CD4-positive, alpha-beta T cell (primary cell): ENCODE results near the gene FNIP1. TPM values are rescaled to one million over a fixed set of nuclear protein-coding genes. Genes with fewer than 3 reads are reported as not detected.

Experiments used
- ATAC-seq: fragments of 200-7000 bp; cut with Tn5 transposase; one replicate; pipeline ENCODE4 v1.10.0; 2022; ENCODE audit warnings: mild to moderate bottlenecking; ENCODE audit not compliant: poor library complexity
- CTCF ChIA-PET: fragments of 350-600 bp; sonication (Branson Sonifier 250); formaldehyde crosslinking; loops from one replicate; lab custom pipeline; 2021; ENCODE audit warnings: antibody characterized with exemption, inconsistent platforms; lab: Charles Lee
- POLR2A ChIA-PET: fragments of 350-600 bp; sonication (Branson Sonifier 250); formaldehyde crosslinking; loops from one replicate; lab custom pipeline; 2021; ENCODE audit warnings: antibody characterized with exemption, inconsistent platforms; lab: Charles Lee
- DNase-seq, 14 experiments: peaks; one replicate each; pipeline ENCODE4 v3.0.0-alpha.2; 2013 to 2020; ENCODE audit warnings: mixed read lengths in 2 of 14
- H3K27ac ChIP-seq, 2 donors: one replicate each; pipeline versions ENCODE4 v1.5.1 to v1.7.0; 2013; ENCODE audit warnings: low read length in 2 of 2, low read depth in 1 of 2, mild to moderate bottlenecking in 1 of 2
- H3K27me3 ChIP-seq, 2 experiments: 1 replicate in 1 of 2; 2 replicates in 1 of 2; pipeline versions ENCODE4 v1.6.1 to v1.7.0; 2013; ENCODE audit warnings: low read length in 2 of 2, control low read depth in 1 of 2, mild to moderate bottlenecking in 1 of 2, moderate library complexity in 1 of 2; ENCODE audit not compliant: insufficient read depth in 2 of 2, control insufficient read depth in 1 of 2
- H3K36me3 ChIP-seq: one replicate; pipeline ENCODE4 v1.6.1; 2013; ENCODE audit warnings: low read length, control low read depth; ENCODE audit not compliant: insufficient read depth
- H3K4me1 ChIP-seq: one replicate; pipeline ENCODE4 v1.6.1; 2013; ENCODE audit warnings: low read length, control low read depth; ENCODE audit not compliant: insufficient read depth
- H3K4me3 ChIP-seq: one replicate; pipeline ENCODE4 v1.5.1; 2013; ENCODE audit warnings: mild to moderate bottlenecking, low read length, moderate library complexity
- H3K9me3 ChIP-seq, 2 experiments: 1 replicate in 1 of 2; 2 replicates in 1 of 2; pipeline versions ENCODE4 v1.6.1 to v1.7.0; 2013; ENCODE audit warnings: low read length in 2 of 2, mild to moderate bottlenecking in 2 of 2, control low read depth in 1 of 2, moderate library complexity in 1 of 2; ENCODE audit not compliant: control insufficient read depth in 1 of 2, insufficient read depth in 1 of 2
- H3K27ac Mint-ChIP-seq: one replicate; pipeline ENCODE4 v1.8.0; 2020; ENCODE audit warnings: mixed read lengths
- H3K27me3 Mint-ChIP-seq: one replicate; pipeline ENCODE4 v1.8.0; 2021; ENCODE audit warnings: mixed read lengths
- H3K36me3 Mint-ChIP-seq: one replicate; pipeline ENCODE4 v1.8.0; 2021; ENCODE audit warnings: low read depth, mixed read lengths
- H3K4me1 Mint-ChIP-seq: one replicate; pipeline ENCODE4 v1.8.0; 2021; ENCODE audit warnings: low read depth, mixed read lengths
- H3K4me3 Mint-ChIP-seq: one replicate; pipeline ENCODE4 v1.8.0; 2020; ENCODE audit warnings: mild to moderate bottlenecking, mixed read lengths
- H3K9me3 Mint-ChIP-seq: one replicate; pipeline ENCODE4 v1.8.0; 2020; ENCODE audit warnings: mixed read lengths
- intact Hi-C, 2 experiments: fragments of 100-400 bp; cut with DNase I in 1 of 2; cut with micrococcal nuclease in 1 of 2; formaldehyde crosslinking; loops; one replicate each; pipeline versions ENCODE4 v1.15.1 to v1.9.0; 2023 to 2025; cut with DNase I, micrococcal nuclease
- total RNA-seq, 174 experiments: library from RNA in 2 of 174; stranded (reverse) in 2 of 174; gene quantifications; one replicate each; pipeline ENCODE4 v1.2.3 and lab custom pipeline; 2021 to 2026
- TF ChIP-seq, protein P1 (sequence below): fragments of 200-600 bp; IDR thresholded peaks from one replicate; pipeline ENCODE4 v1.8.0; 2022; ENCODE audit warnings: antibody characterized with exemption, mild to moderate bottlenecking

The FNIP1 gene
- total RNA-seq, 2 experiments from 2014 or later, result 34.5 to 34.7 TPM

DNA sequence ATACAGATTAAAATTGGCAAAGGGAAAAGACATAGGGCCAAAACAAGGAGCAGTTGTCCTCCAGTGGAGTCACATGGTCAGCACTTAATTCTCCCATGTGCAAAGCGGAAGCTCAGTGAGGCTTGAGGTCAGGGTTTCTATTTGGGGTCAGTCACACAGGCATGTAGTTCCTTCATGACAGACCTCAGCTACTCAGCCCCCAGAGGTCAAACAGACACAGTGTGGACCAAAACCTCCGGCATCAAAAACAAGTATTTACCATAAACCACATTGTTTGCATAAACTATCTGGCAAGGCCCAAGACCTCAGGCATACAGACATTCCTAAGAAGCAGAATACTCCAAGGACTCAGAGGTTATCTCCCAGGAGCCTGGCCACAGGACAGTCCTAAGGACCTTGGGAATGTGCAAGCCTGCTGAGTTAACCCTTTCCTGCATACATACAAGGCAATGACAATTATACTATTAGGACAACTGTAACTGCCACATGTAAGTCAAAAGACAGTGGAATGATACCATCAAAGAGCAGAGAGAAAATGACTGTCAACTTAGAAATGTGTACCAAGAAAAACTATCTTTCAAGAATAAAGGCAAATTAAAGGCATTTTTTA, 28.7 kb upstream of the FNIP1 start:
- ATAC-seq, result no peak
- ChIA-PET POLR2A (no interaction called here), CTCF (no interaction called here)
- peaks cover 5% of the 10 kb centered on the region for H3K27me3 Mint-ChIP-seq
- no peak for DNase-seq
- H3K27ac ChIP-seq, result no peak overlapping the region
- no peak overlapping the region for H3K27ac Mint-ChIP-seq
- no peaks in the 10 kb centered on the region for H3K4me1 ChIP-seq
- H3K36me3 Mint-ChIP-seq, result no peaks in the 10 kb centered on the region
- H3K4me1 Mint-ChIP-seq, result no peaks in the 10 kb centered on the region
- H3K4me3 Mint-ChIP-seq, result no peak overlapping the region
- no peaks in the 10 kb centered on the region for H3K36me3 ChIP-seq
- peaks cover 6% of the 10 kb centered on the region for H3K9me3 Mint-ChIP-seq
- no peaks in the 10 kb centered on the region for H3K9me3 ChIP-seq
- intact Hi-C loops, result no loop called here
- TF ChIP-seq, protein P1, sequence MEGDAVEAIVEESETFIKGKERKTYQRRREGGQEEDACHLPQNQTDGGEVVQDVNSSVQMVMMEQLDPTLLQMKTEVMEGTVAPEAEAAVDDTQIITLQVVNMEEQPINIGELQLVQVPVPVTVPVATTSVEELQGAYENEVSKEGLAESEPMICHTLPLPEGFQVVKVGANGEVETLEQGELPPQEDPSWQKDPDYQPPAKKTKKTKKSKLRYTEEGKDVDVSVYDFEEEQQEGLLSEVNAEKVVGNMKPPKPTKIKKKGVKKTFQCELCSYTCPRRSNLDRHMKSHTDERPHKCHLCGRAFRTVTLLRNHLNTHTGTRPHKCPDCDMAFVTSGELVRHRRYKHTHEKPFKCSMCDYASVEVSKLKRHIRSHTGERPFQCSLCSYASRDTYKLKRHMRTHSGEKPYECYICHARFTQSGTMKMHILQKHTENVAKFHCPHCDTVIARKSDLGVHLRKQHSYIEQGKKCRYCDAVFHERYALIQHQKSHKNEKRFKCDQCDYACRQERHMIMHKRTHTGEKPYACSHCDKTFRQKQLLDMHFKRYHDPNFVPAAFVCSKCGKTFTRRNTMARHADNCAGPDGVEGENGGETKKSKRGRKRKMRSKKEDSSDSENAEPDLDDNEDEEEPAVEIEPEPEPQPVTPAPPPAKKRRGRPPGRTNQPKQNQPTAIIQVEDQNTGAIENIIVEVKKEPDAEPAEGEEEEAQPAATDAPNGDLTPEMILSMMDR, result no peak
- H3K4me3 ChIP-seq, result no peak overlapping the region
- no peaks in the 10 kb centered on the region for H3K27me3 ChIP-seq

DNA sequence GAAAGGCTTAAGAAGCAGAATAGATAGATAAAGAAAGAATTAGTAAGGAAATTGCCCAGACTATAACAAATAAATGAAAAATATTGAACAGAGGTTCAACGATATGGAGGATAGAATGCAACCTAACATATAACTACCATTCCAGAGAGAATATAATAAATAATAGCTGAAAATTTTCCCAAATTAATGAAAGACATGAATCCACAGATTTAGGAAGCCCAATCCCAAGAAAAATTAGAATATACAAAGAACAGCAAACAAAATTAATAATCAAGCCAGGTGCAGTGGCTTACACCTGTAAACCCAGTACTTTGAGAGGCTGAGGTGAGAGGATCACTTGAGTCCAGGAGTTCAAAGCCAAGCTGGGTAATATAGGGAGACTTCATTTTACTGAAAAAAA, 27.8 kb upstream of the FNIP1 start:
- Mint-ChIP-seq H3K4me1 (no peaks in the 10 kb centered on the region), H3K36me3 (no peaks in the 10 kb centered on the region), H3K27ac (no peak overlapping the region), H3K27me3 (peaks cover 5% of the 10 kb centered on the region), H3K9me3 (peaks cover 6% of the 10 kb centered on the region), H3K4me3 (no peak overlapping the region)
- H3K27ac ChIP-seq, result no peak overlapping the region
- ATAC-seq (no peak), DNase-seq (no peak)
- no peaks in the 10 kb centered on the region for H3K9me3 ChIP-seq
- ChIA-PET POLR2A (no interaction called here), CTCF (no interaction called here)
- H3K36me3 ChIP-seq, result no peaks in the 10 kb centered on the region
- H3K27me3 ChIP-seq, result no peaks in the 10 kb centered on the region
- intact Hi-C loops, result no loop called here
- H3K4me1 ChIP-seq, result no peaks in the 10 kb centered on the region
- H3K4me3 ChIP-seq, result no peak overlapping the region
- TF ChIP-seq, protein P1, result no peak

DNA sequence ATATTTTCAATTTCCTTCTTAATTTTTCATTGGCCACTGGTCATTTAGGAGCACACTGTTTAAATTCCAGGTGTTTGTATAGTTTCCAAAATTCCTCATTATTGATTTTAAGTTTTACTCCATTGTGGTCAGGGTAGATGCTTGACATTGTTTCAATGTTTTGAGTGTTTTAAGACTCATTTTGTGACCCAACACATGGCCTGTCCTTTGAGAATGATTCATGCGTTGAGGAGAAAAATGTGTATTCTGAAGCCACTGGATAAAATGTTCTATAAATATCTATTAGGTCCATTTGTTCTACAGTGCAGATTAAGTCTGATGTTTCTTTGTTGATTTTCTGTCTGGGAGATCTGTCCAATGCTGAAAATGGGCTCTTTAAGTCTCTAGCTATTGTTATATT, 24.4 kb upstream of the FNIP1 start:
- Histone ChIP-seq H3K27ac (no peak overlapping the region), H3K27me3 (no peaks in the 10 kb centered on the region), H3K4me3 (no peak overlapping the region), H3K36me3 (no peaks in the 10 kb centered on the region), H3K4me1 (no peaks in the 10 kb centered on the region), H3K9me3 (no peaks in the 10 kb centered on the region)
- ATAC-seq (no peak), DNase-seq (no peak)
- H3K9me3 Mint-ChIP-seq, result peaks cover 6% of the 10 kb centered on the region
- TF ChIP-seq, protein P1, result no peak
- ChIA-PET POLR2A (no interaction called here), CTCF (no interaction called here)
- H3K4me3 Mint-ChIP-seq, result no peak overlapping the region
- intact Hi-C loops, result no loop called here
- peaks cover 5% of the 10 kb centered on the region for H3K27me3 Mint-ChIP-seq
- peaks cover 12% of the 10 kb centered on the region for H3K4me1 Mint-ChIP-seq
- H3K36me3 Mint-ChIP-seq, result no peaks in the 10 kb centered on the region
- H3K27ac Mint-ChIP-seq, result no peak overlapping the region
